ENCODE results near the gene NAIF1.

The NAIF1 gene

GRCh38 chr9:128085943-128086342 is 18.8 kb upstream of the NAIF1 start:
- Histone ChIP-seq H3K27me3 (ENCODE audit: insufficient read depth, low read length) (no peaks in the 10 kb centered on the region), H3K36me3 (ENCODE audit: insufficient read depth, low read length) (0 out of 2 replicates have a peak, but pooled peaks cover 4% of the 10 kb centered on the region), H3F3A (ENCODE audit: insufficient read depth, low read length) (peaks cover 5% of the 10 kb centered on the region; the same call in 1 of the 2 replicates), H3K79me2 (ENCODE audit: insufficient read depth, low read length) (peaks cover 19% of the 10 kb centered on the region; the same call in 1 of the 2 replicates), H3K4me2 (ENCODE audit: low read length) (no peak overlapping the region), H3K9me2 (ENCODE audit: low read depth, low read length) (no peaks in the 10 kb centered on the region), H2AFZ (ENCODE audit: low read length) (no peak overlapping the region), H4K20me1 (ENCODE audit: insufficient read depth, low read length) (no peaks in the 10 kb centered on the region), H3K4me3 (ENCODE audit: low read depth, low read length, poor library complexity, severe bottlenecking) (no peak overlapping the region), H3K9ac (ENCODE audit: low read length) (no peak overlapping the region), H3K27ac (ENCODE audit: low read depth, low read length, poor library complexity, severe bottlenecking) (no peak overlapping the region), H3K4me1 (ENCODE audit: insufficient read depth, low read length, severe bottlenecking) (peaks cover 12% of the 10 kb centered on the region), H3K9me3 (ENCODE audit: low read length) (no peaks in the 10 kb centered on the region)
- no peak for TF ChIP-seq EZH2 (IDR thresholded peaks at IDR 0.05; ENCODE audit: borderline replicate concordance, low read length)
- TF ChIP-seq CTCF (IDR thresholded peaks at IDR 0.05; ENCODE audit: low read length): no peak

- Histone ChIP-seq H3K36me3 (ENCODE audit: insufficient read depth, low read length) (0 out of 2 replicates have a peak, but pooled peaks cover 4% of the 10 kb centered on the region), H3K27ac (ENCODE audit: low read depth, low read length, poor library complexity, severe bottlenecking) (no peak overlapping the region), H3K4me3 (ENCODE audit: low read depth, low read length, poor library complexity, severe bottlenecking) (no peak overlapping the region), H3K9ac (ENCODE audit: low read length) (no peak overlapping the region), H3K9me2 (ENCODE audit: low read depth, low read length) (no peaks in the 10 kb centered on the region), H3F3A (ENCODE audit: insufficient read depth, low read length) (peaks cover 5% of the 10 kb centered on the region; the same call in 1 of the 2 replicates), H3K4me2 (ENCODE audit: low read length) (no peak overlapping the region), H3K27me3 (ENCODE audit: insufficient read depth, low read length) (no peaks in the 10 kb centered on the region), H3K9me3 (ENCODE audit: low read length) (no peaks in the 10 kb centered on the region), H3K4me1 (ENCODE audit: insufficient read depth, low read length, severe bottlenecking) (peaks cover 20% of the 10 kb centered on the region), H2AFZ (ENCODE audit: low read length) (no peak overlapping the region), H4K20me1 (ENCODE audit: insufficient read depth, low read length) (no peaks in the 10 kb centered on the region), H3K79me2 (ENCODE audit: insufficient read depth, low read length) (peaks cover 19% of the 10 kb centered on the region; the same call in 1 of the 2 replicates)
- TF ChIP-seq EZH2 (IDR thresholded peaks at IDR 0.05; ENCODE audit: borderline replicate concordance, low read length) (no peak), CTCF (IDR thresholded peaks at IDR 0.05; ENCODE audit: low read length) (no peak)
Observed at GRCh38 chr9:128084746-128085145, 17.6 kb upstream of the NAIF1 start.

GRCh38 chr9:128082151-128082550 is 15.0 kb upstream of the NAIF1 start:
- Histone ChIP-seq H3K9ac (ENCODE audit: low read length) (no peak overlapping the region), H3K4me2 (ENCODE audit: low read length) (no peak overlapping the region)

More at GRCh38 chr9:128082151-128082550, 15.0 kb upstream of the NAIF1 start:
- TF ChIP-seq CTCF (IDR thresholded peaks at IDR 0.05; ENCODE audit: low read length): no peak
- no peak for TF ChIP-seq EZH2 (IDR thresholded peaks at IDR 0.05; ENCODE audit: borderline replicate concordance, low read length)
- no peaks in the 10 kb centered on the region for H3K9me3 ChIP-seq (ENCODE audit: low read length)
- peaks cover 5% of the 10 kb centered on the region; the same call in 1 of the 2 replicates for H3F3A ChIP-seq (ENCODE audit: insufficient read depth, low read length)
- no peak overlapping the region for H2AFZ ChIP-seq (ENCODE audit: low read length)
- no peaks in the 10 kb centered on the region for H3K9me2 ChIP-seq (ENCODE audit: low read depth, low read length)
- H3K4me3 ChIP-seq (ENCODE audit: low read depth, low read length, poor library complexity, severe bottlenecking): no peak overlapping the region
- no peaks in the 10 kb centered on the region for H3K27me3 ChIP-seq (ENCODE audit: insufficient read depth, low read length)
- 0 out of 2 replicates have a peak, but pooled peaks cover 4% of the 10 kb centered on the region for H3K36me3 ChIP-seq (ENCODE audit: insufficient read depth, low read length)
- H3K27ac ChIP-seq (ENCODE audit: low read depth, low read length, poor library complexity, severe bottlenecking): peak overlapping the region; percentile 57
- peaks cover 4% of the 10 kb centered on the region; the same call in 1 of the 2 replicates for H3K79me2 ChIP-seq (ENCODE audit: insufficient read depth, low read length)
- H4K20me1 ChIP-seq (ENCODE audit: insufficient read depth, low read length): no peaks in the 10 kb centered on the region
- peaks cover 39% of the 10 kb centered on the region for H3K4me1 ChIP-seq (ENCODE audit: insufficient read depth, low read length, severe bottlenecking)
